ENCODE results near the gene NBAS. TPM values are rescaled to one million over a fixed set of nuclear protein-coding genes. Genes with fewer than 3 reads are reported as not detected.

The NBAS gene
- total RNA-seq, 2 experiments from 2014 or later = 24.3 to 25.5 TPM

GRCh38 chr2:15307526-15307925 is 253.6 kb downstream of the NBAS start:
- Histone ChIP-seq H3K27ac (ENCODE audit: low read depth in 1 of 2, low read length in 2 of 2) (no peak overlapping the region), H3K9me3 (ENCODE audit: control insufficient read depth in 1 of 2, insufficient read depth in 1 of 2, low read length in 2 of 2) (peaks cover 0 to 4% of the 10 kb centered on the region in 2 experiments), H3K27me3 (ENCODE audit: control insufficient read depth in 1 of 2, insufficient read depth in 2 of 2, low read length in 2 of 2) (no peaks in the 10 kb centered on the region), H3K36me3 (ENCODE audit: insufficient read depth, low read length) (peaks cover 43% of the 10 kb centered on the region), H3K4me3 (ENCODE audit: low read length) (no peak overlapping the region), H3K4me1 (ENCODE audit: insufficient read depth, low read length) (peaks cover 6% of the 10 kb centered on the region)
- Mint-ChIP-seq H3K4me3 (no peak overlapping the region), H3K27me3 (no peaks in the 10 kb centered on the region), H3K27ac (no peak overlapping the region), H3K9me3 (peaks cover 2% of the 10 kb centered on the region), H3K4me1 (ENCODE audit: low read depth) (peaks cover 17% of the 10 kb centered on the region), H3K36me3 (ENCODE audit: low read depth) (peaks cover 96% of the 10 kb centered on the region)
- no peak for DNase-seq
- intact Hi-C loops (cut with DNase I, micrococcal nuclease) = no loop called here
- no peak for ATAC-seq (ENCODE audit: poor library complexity)
- POLR2A ChIA-PET = no interaction called here
- CTCF ChIA-PET = no interaction called here
- no peak for TF ChIP-seq CTCF (IDR thresholded peaks at IDR 0.05)

- intact Hi-C loops (cut with DNase I, micrococcal nuclease) = no loop called here
- Histone ChIP-seq H3K9me3 (ENCODE audit: control insufficient read depth in 1 of 2, insufficient read depth in 1 of 2, low read length in 2 of 2) (peaks cover 0 to 4% of the 10 kb centered on the region in 2 experiments), H3K4me1 (ENCODE audit: insufficient read depth, low read length) (peaks cover under 1% of the 10 kb centered on the region), H3K27me3 (ENCODE audit: control insufficient read depth in 1 of 2, insufficient read depth in 2 of 2, low read length in 2 of 2) (no peaks in the 10 kb centered on the region), H3K4me3 (ENCODE audit: low read length) (no peak overlapping the region), H3K27ac (ENCODE audit: low read depth in 1 of 2, low read length in 2 of 2) (no peak overlapping the region), H3K36me3 (ENCODE audit: insufficient read depth, low read length) (peaks cover 47% of the 10 kb centered on the region)
- Mint-ChIP-seq H3K9me3 (peaks cover 2% of the 10 kb centered on the region), H3K4me1 (ENCODE audit: low read depth) (peaks cover 18% of the 10 kb centered on the region), H3K27ac (no peak overlapping the region), H3K36me3 (ENCODE audit: low read depth) (peaks cover 97% of the 10 kb centered on the region), H3K4me3 (no peak overlapping the region), H3K27me3 (no peaks in the 10 kb centered on the region)
- ChIA-PET POLR2A (interaction anchor here (0.5 kb wide), 1 partner anchor 226 kb away, joined by 3 read pairs; no protein-coding TSS in a partner anchor), CTCF (no interaction called here)
- DNase-seq = no peak
- ATAC-seq (ENCODE audit: poor library complexity) = no peak
- no peak for TF ChIP-seq CTCF (IDR thresholded peaks at IDR 0.05)
These were observed 254.4 kb downstream of the NBAS start for GRCh38 chr2:15306706-15307105.

- peaks cover 17% of the 10 kb centered on the region for H3K4me1 Mint-ChIP-seq (ENCODE audit: low read depth)
- no peak overlapping the region for H3K4me3 Mint-ChIP-seq
- H3K36me3 Mint-ChIP-seq (ENCODE audit: low read depth) = peaks cover 95% of the 10 kb centered on the region
- intact Hi-C loops (cut with DNase I, micrococcal nuclease) = no loop called here
- Histone ChIP-seq H3K4me1 (ENCODE audit: insufficient read depth, low read length) (no peaks in the 10 kb centered on the region), H3K4me3 (ENCODE audit: low read length) (no peak overlapping the region), H3K36me3 (ENCODE audit: insufficient read depth, low read length) (peaks cover 51% of the 10 kb centered on the region), H3K9me3 (ENCODE audit: control insufficient read depth in 1 of 2, insufficient read depth in 1 of 2, low read length in 2 of 2) (peaks cover 0 to 4% of the 10 kb centered on the region in 2 experiments), H3K27ac (ENCODE audit: low read depth in 1 of 2, low read length in 2 of 2) (no peak overlapping the region), H3K27me3 (ENCODE audit: control insufficient read depth in 1 of 2, insufficient read depth in 2 of 2, low read length in 2 of 2) (no peaks in the 10 kb centered on the region)
- no peak for TF ChIP-seq CTCF (IDR thresholded peaks at IDR 0.05)
- H3K27me3 Mint-ChIP-seq = no peaks in the 10 kb centered on the region
- ATAC-seq (ENCODE audit: poor library complexity) (no peak), DNase-seq (no peak)
- CTCF ChIA-PET = no interaction called here
- H3K27ac Mint-ChIP-seq = no peak overlapping the region
- POLR2A ChIA-PET = no interaction called here
- H3K9me3 Mint-ChIP-seq = peaks cover 2% of the 10 kb centered on the region
These were observed 257.3 kb downstream of the NBAS start for GRCh38 chr2:15303874-15304273.

Measured in CD4-positive, alpha-beta T cell (primary cell).